ENCODE measurements around the gene ORAI3.

Gene ORAI3

DNA sequence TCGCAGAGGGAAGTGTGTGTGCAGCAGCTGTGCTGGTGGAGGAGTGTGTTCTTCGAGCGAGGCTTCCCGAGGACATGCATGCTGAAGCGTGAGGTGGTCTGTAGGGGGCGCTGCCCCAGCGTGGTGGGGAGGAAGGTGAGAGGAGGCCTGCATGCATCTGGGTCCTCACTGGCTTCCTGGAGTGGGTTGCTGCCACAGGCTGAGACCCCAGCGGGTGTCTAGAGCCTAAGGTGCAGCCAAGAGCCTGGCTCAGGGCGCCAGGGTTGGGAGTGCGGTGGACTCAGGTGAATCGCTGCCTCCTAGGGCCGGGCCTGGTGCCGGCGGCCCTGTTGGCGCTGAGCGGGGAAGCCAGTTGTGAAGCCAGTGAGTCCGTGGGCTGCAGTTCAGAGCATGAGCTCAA lies 28.6 kb downstream of the ORAI3 start:
- Histone ChIP-seq H3K9ac (no peak overlapping the region), H3K27ac (no peak overlapping the region), H3K9me3 (ENCODE audit: control insufficient read depth, low read length) (no peaks in the 10 kb centered on the region), H3K79me2 (peaks cover 8% of the 10 kb centered on the region), H3K36me3 (ENCODE audit: control insufficient read depth, insufficient read depth, low read length) (no peaks in the 10 kb centered on the region), H3K27me3 (ENCODE audit: control insufficient read depth, insufficient read depth, low read length) (no peaks in the 10 kb centered on the region), H3K4me2 (ENCODE audit: low read length) (no peak overlapping the region), H2AFZ (no peak overlapping the region), H3K4me1 (no peaks in the 10 kb centered on the region), H3K4me3 (ENCODE audit: low read depth, low read length) (no peak overlapping the region)
- TF ChIP-seq, protein P1, sequence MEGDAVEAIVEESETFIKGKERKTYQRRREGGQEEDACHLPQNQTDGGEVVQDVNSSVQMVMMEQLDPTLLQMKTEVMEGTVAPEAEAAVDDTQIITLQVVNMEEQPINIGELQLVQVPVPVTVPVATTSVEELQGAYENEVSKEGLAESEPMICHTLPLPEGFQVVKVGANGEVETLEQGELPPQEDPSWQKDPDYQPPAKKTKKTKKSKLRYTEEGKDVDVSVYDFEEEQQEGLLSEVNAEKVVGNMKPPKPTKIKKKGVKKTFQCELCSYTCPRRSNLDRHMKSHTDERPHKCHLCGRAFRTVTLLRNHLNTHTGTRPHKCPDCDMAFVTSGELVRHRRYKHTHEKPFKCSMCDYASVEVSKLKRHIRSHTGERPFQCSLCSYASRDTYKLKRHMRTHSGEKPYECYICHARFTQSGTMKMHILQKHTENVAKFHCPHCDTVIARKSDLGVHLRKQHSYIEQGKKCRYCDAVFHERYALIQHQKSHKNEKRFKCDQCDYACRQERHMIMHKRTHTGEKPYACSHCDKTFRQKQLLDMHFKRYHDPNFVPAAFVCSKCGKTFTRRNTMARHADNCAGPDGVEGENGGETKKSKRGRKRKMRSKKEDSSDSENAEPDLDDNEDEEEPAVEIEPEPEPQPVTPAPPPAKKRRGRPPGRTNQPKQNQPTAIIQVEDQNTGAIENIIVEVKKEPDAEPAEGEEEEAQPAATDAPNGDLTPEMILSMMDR (IDR thresholded peaks at IDR 0.05), result no peak

- Histone ChIP-seq H3K9me3 (ENCODE audit: control insufficient read depth, low read length) (no peaks in the 10 kb centered on the region), H3K9ac (no peak overlapping the region), H3K4me3 (ENCODE audit: low read depth, low read length) (no peak overlapping the region), H3K27me3 (ENCODE audit: control insufficient read depth, insufficient read depth, low read length) (no peaks in the 10 kb centered on the region), H3K4me1 (no peaks in the 10 kb centered on the region), H3K79me2 (peaks cover 2% of the 10 kb centered on the region), H3K4me2 (ENCODE audit: low read length) (no peak overlapping the region), H3K36me3 (ENCODE audit: control insufficient read depth, insufficient read depth, low read length) (no peaks in the 10 kb centered on the region), H2AFZ (no peak overlapping the region), H3K27ac (no peak overlapping the region)
- TF ChIP-seq, protein P1 (IDR thresholded peaks at IDR 0.05), result no peak
Observed at GRCh38 chr16:30979170-30980022, 30.5 kb downstream of the ORAI3 start.

- H3K27ac ChIP-seq, result no peak overlapping the region
Observed at GRCh38 chr16:30980023-30980371, 31.1 kb downstream of the ORAI3 start.

DNA sequence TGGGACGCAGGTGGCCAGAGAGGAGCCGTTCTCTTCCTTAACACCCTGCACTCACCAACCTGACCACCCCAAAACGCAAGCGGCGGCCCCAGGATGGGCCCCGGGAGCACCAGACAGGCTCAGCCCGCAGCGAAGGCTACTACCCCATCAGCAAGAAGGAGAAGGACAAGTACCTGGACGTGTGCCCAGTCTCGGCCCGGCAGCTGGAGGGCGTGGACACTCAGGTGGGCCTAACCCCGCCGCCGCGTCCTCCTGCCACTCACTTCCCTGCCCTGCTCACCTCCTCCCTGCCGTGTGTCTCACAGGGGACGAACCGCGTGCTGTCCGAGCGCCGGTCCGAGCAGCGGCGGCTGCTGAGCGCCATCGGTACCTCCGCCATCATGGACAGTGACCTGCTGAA lies 31.6 kb downstream of the ORAI3 start:
- H3K27ac ChIP-seq, result no peak overlapping the region
- no peak overlapping the region for H2AFZ ChIP-seq
- TF ChIP-seq, protein P1 (IDR thresholded peaks at IDR 0.05), result no peak
- no peaks in the 10 kb centered on the region for H3K9me3 ChIP-seq (ENCODE audit: control insufficient read depth, low read length)
- H3K4me3 ChIP-seq (ENCODE audit: low read depth, low read length), result no peak overlapping the region
- H3K36me3 ChIP-seq (ENCODE audit: control insufficient read depth, insufficient read depth, low read length), result no peaks in the 10 kb centered on the region
- no peaks in the 10 kb centered on the region for H3K79me2 ChIP-seq
- peaks cover 4% of the 10 kb centered on the region for H3K4me1 ChIP-seq
- H3K4me2 ChIP-seq (ENCODE audit: low read length), result no peak overlapping the region
- H3K9ac ChIP-seq, result no peak overlapping the region
- no peaks in the 10 kb centered on the region for H3K27me3 ChIP-seq (ENCODE audit: control insufficient read depth, insufficient read depth, low read length)

More at GRCh38 chr16:30980023-30980371, 31.1 kb downstream of the ORAI3 start:
- no peaks in the 10 kb centered on the region for H3K27me3 ChIP-seq (ENCODE audit: control insufficient read depth, insufficient read depth, low read length)
- H3K4me3 ChIP-seq (ENCODE audit: low read depth, low read length), result no peak overlapping the region
- no peak overlapping the region for H2AFZ ChIP-seq
- no peaks in the 10 kb centered on the region for H3K36me3 ChIP-seq (ENCODE audit: control insufficient read depth, insufficient read depth, low read length)
- H3K9ac ChIP-seq, result no peak overlapping the region
- H3K4me2 ChIP-seq (ENCODE audit: low read length), result no peak overlapping the region
- TF ChIP-seq, protein P1 (IDR thresholded peaks at IDR 0.05), result no peak
- H3K79me2 ChIP-seq, result no peaks in the 10 kb centered on the region
- H3K9me3 ChIP-seq (ENCODE audit: control insufficient read depth, low read length), result no peaks in the 10 kb centered on the region
- H3K4me1 ChIP-seq, result no peaks in the 10 kb centered on the region

DNA sequence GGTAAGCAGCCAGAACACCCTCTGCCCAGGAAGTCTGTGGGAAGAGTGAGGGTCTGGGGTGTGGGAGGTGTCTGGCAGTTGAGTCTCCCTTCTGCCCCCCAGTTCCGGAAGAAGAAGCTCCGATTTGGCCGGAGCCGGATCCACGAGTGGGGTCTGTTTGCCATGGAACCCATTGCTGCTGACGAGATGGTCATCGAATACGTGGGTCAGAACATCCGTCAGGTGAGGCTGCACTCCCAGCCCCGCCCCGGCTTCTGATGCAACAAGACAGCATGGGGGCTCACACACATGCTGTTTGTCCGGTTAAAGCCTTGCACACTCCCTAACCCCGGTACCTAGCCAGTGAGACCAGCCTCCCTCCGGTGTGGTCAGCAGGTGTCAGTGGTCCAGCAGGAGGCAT lies 32.1 kb downstream of the ORAI3 start:
- Histone ChIP-seq H3K79me2 (no peaks in the 10 kb centered on the region), H3K9me3 (ENCODE audit: control insufficient read depth, low read length) (no peaks in the 10 kb centered on the region), H3K4me2 (ENCODE audit: low read length) (no peak overlapping the region), H3K4me1 (peaks cover 4% of the 10 kb centered on the region), H3K27ac (no peak overlapping the region), H3K9ac (no peak overlapping the region), H3K36me3 (ENCODE audit: control insufficient read depth, insufficient read depth, low read length) (no peaks in the 10 kb centered on the region), H3K4me3 (ENCODE audit: low read depth, low read length) (no peak overlapping the region), H3K27me3 (ENCODE audit: control insufficient read depth, insufficient read depth, low read length) (no peaks in the 10 kb centered on the region), H2AFZ (no peak overlapping the region)
- TF ChIP-seq, protein P1 (IDR thresholded peaks at IDR 0.05), result no peak
